Esophagus (tissue), 2 donors: ENCODE data around the gene EFHC2. TPM values are rescaled to one million over a fixed set of nuclear protein-coding genes. Genes with fewer than 3 reads are reported as not detected.

Experiments used
- H3K27ac ChIP-seq, 2 donors: one replicate each; pipeline ENCODE4 v1.5.1; 2013; ENCODE audit warnings: low read depth in 2 of 2, mild to moderate bottlenecking in 2 of 2, inconsistent platforms in 1 of 2, low read length in 1 of 2, moderate library complexity in 1 of 2
- H3K27me3 ChIP-seq, 2 donors: one replicate each; pipeline ENCODE4 v1.6.1; 2013; ENCODE audit warnings: low read length in 2 of 2, control low read depth in 1 of 2, mild to moderate bottlenecking in 1 of 2; ENCODE audit not compliant: insufficient read depth in 2 of 2, control insufficient read depth in 1 of 2
- H3K36me3 ChIP-seq, 2 donors: one replicate each; pipeline ENCODE4 v1.6.1; 2013; ENCODE audit warnings: low read length in 1 of 2; ENCODE audit not compliant: control insufficient read depth in 2 of 2, insufficient read depth in 2 of 2
- H3K4me1 ChIP-seq, 2 donors: one replicate each; pipeline ENCODE4 v1.6.1; 2013; ENCODE audit warnings: low read length in 1 of 2; ENCODE audit not compliant: control insufficient read depth in 2 of 2, insufficient read depth in 2 of 2
- H3K4me3 ChIP-seq, 2 donors: one replicate each; pipeline ENCODE4 v1.5.1; 2013; ENCODE audit warnings: low read length in 2 of 2, mild to moderate bottlenecking in 2 of 2, low read depth in 1 of 2, moderate library complexity in 1 of 2
- H3K9me3 ChIP-seq, 2 donors: one replicate each; pipeline ENCODE4 v1.6.1; 2013; ENCODE audit warnings: mild to moderate bottlenecking in 2 of 2, low read depth in 1 of 2, low read length in 1 of 2, moderate library complexity in 1 of 2; ENCODE audit not compliant: control insufficient read depth in 2 of 2, insufficient read depth in 1 of 2
- WGBS, 2 donors: extraction: QIAGEN DNeasy Blood & Tissue Kit; methylation state at CpG; one replicate each; pipeline ENCODE4 v1.1.7; 2013; 5-methylcytosine and 5-hydroxymethylcytosine counted together
- polyA plus RNA-seq, 2 donors: library from polyadenylated mRNA; stranded (reverse); fragments of 200-250 nt; gene quantifications; one replicate each; pipeline ENCODE4 v1.2.3, GENCODE V29; 2013
- donor health status: healthy with polysubstance abuse.
- donor health status: Bipolar disorder and iron deficiency.

The EFHC2 gene
- polyA plus RNA-seq, 2 donors = 1.0 to 1.1 TPM

GRCh38 chrX:44306356-44306755, 37.1 kb downstream of the EFHC2 start:
- Histone ChIP-seq H3K27me3 (peaks cover 0 to 4% of the 10 kb centered on the region in 2 donors), H3K36me3 (no peaks in the 10 kb centered on the region), H3K9me3 (no peaks in the 10 kb centered on the region), H3K4me1 (no peaks in the 10 kb centered on the region), H3K4me3 (no peak overlapping the region), H3K27ac (peak overlapping the region; percentile 59 to 80)
- 47 to 60% methylated on average over 5 of the region's 5 CpGs for WGBS, 2 donors

DNA sequence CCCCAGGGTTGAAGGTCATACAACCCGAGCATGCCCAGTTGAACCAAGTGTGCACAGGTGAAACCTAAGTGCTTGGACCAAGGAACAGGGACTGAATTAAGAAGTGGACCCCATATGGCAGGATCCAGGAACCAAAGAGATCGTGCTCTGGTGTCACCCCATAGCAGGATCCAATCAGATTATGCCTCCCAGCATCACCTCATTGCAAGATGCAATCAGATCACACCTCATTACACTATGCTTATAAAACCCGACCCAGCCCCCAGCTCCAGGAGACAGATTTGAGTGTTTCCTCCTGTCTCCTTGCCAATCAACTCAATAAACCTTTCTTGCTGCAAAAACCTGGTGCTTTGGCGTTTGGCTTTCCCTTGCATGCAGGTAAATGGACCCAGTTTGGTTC, 37.6 kb downstream of the EFHC2 start:
- Histone ChIP-seq H3K27me3 (peaks cover 0 to 4% of the 10 kb centered on the region in 2 donors), H3K27ac (peak overlapping the region; percentile 59 to 80), H3K9me3 (no peaks in the 10 kb centered on the region), H3K4me3 (no peak overlapping the region), H3K4me1 (no peaks in the 10 kb centered on the region), H3K36me3 (no peaks in the 10 kb centered on the region)
- 66 to 68% methylated on average over 4 of the region's 4 CpGs for WGBS, 2 donors

DNA sequence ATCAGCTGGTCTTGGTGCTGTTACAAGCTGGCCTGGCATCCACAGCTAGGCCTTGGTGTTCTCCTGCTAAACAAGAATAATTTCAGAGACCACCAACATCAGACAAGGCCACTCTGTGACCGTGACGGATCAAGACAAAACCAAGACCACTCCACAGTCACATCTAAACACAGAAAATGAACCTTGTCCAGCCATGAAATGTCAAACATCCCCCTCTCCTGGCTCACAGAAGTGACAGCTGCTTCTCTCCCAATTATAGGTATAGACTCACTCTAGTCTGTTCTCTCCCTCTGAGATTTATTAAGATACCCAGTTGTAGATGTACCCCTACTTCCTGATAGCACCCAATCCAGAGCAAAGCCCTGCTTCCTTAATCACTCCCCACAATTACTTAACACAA, 40.4 kb downstream of the EFHC2 start:
- Histone ChIP-seq H3K27me3 (peaks cover 0 to 4% of the 10 kb centered on the region in 2 donors), H3K36me3 (no peaks in the 10 kb centered on the region), H3K9me3 (no peaks in the 10 kb centered on the region), H3K27ac (no peak overlapping the region), H3K4me1 (no peaks in the 10 kb centered on the region), H3K4me3 (no peak overlapping the region)
- WGBS, 2 donors = 85 to 95% methylated on average over 2 of the region's 2 CpGs

DNA sequence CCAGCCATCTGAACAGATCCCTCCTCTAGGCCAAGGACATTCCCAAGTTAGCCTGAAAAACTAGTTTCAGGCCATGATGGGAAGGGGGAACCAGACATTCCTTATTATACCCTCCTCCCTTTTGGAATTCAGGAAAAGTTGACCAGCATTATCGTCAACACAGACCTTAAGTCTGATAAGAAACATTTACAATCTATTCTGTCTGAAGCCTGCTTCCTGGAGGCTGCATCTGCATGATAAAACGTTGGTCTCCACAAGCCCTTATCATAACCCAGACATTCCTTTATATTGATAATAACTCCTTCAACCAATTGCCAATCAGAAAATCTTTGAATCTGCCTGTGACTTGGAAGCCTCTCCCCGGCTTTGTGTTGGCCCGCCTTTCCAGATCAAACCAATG, 44.3 kb downstream of the EFHC2 start:
- H3K9me3 ChIP-seq = no peaks in the 10 kb centered on the region
- 72 to 81% methylated on average over 4 of the region's 4 CpGs for WGBS, 2 donors

DNA sequence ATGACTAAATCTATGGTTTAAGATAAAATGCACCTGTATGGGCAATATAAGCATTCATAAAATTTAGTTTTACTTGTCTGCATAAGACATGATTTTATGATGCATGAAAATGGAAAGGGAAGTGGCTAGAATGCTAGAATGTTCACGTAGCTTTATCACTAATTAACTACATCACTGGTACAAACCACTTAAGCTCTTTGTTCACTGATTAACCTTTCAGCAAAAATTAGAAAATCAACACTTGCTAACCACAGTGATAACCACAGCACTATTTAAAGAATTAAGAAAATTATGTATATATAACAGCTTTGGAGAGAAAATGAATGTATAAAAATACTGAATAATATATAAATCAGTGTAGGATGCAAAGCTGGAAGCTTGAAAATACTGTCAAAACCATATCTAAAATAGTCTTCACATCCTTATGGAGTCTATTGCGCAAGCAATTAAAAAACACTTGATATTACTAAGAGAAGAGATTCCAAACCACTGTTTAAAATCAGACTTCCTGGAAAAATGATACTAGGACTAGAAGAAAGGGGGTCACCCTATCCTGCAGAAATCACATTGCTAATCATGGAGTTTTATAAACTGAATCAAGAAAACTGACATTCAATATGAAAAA, 51.9 kb downstream of the EFHC2 start:
- H3K4me3 ChIP-seq = no peak overlapping the region
- no peaks in the 10 kb centered on the region for H3K27me3 ChIP-seq
- H3K36me3 ChIP-seq = no peaks in the 10 kb centered on the region
- WGBS, 2 donors = 80 to 93% methylated on average over 2 of the region's 2 CpGs
- no peaks in the 10 kb centered on the region for H3K4me1 ChIP-seq
- H3K27ac ChIP-seq = no peak overlapping the region
- no peaks in the 10 kb centered on the region for H3K9me3 ChIP-seq

More for the DNA sequence above, 44.3 kb downstream of the EFHC2 start:
- Histone ChIP-seq H3K4me3 (no peak overlapping the region), H3K27me3 (no peaks in the 10 kb centered on the region), H3K4me1 (no peaks in the 10 kb centered on the region), H3K36me3 (no peaks in the 10 kb centered on the region), H3K27ac (no peak overlapping the region)

DNA sequence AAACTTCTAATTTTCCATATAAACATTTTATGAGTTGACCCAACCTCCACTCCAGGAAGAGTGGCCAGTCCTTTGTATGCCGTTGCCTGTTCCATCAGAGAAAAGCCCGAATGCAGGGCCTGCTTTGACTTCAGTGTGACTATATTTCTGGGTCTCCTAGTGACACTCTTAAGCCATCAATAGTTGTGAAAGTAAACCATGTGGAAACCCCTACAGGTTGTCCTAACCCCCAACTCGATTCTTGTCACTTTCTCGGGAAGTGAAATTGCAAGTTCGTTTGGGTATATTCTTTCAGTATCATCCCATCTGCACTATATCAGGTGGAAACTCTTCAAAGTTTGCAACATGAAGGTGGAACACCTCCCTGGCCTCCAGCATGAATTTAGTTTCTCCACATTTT, 52.8 kb downstream of the EFHC2 start:
- Histone ChIP-seq H3K4me1 (no peaks in the 10 kb centered on the region), H3K9me3 (no peaks in the 10 kb centered on the region), H3K36me3 (no peaks in the 10 kb centered on the region), H3K4me3 (no peak overlapping the region), H3K27me3 (no peaks in the 10 kb centered on the region), H3K27ac (no peak overlapping the region)
- 86 to 91% methylated on average over 5 of the region's 5 CpGs for WGBS, 2 donors

DNA sequence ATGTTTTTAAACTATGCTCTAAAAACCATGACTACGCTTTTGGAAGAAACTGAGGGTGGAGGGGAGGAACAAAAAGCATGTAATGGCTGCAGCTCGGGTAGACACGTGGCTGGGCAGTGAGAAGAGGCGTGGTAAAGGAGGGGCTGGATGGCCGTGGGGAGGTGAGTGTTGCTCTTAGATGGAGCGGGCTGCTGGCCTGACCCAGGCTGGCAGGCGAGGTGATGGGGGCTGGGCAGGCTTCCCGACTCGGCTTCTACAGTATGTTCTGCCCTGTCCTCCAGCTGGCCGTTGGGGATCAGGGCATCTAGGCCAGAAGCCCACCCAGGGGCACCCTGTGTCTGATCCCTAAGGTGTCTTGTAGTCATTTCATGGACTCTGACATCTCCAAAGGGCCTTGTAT, 60.7 kb downstream of the EFHC2 start:
- Histone ChIP-seq H3K27me3 (no peaks in the 10 kb centered on the region), H3K4me3 (no peak overlapping the region), H3K4me1 (no peaks in the 10 kb centered on the region), H3K9me3 (no peaks in the 10 kb centered on the region), H3K36me3 (no peaks in the 10 kb centered on the region), H3K27ac (no peak overlapping the region)
- 77 to 89% methylated on average over 10 of the region's 10 CpGs for WGBS, 2 donors

DNA sequence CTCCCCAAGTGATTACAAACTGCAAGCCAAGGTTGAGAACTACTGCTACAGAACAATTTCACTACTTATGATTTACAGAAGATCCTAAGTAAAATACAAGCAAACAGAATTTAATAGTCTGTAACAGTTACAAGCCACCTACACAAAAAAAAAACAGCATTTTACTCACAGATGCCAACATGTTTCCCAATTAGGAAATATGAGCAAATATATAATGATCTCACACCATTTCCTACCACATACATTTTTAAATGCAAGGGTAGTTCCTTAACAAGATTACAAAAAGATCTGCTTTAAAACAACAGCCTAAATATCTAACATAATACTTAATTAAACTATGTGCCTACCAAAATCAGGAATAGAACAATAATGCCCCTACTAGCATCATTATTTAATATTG, 63.4 kb downstream of the EFHC2 start:
- H3K4me1 ChIP-seq = no peaks in the 10 kb centered on the region

DNA sequence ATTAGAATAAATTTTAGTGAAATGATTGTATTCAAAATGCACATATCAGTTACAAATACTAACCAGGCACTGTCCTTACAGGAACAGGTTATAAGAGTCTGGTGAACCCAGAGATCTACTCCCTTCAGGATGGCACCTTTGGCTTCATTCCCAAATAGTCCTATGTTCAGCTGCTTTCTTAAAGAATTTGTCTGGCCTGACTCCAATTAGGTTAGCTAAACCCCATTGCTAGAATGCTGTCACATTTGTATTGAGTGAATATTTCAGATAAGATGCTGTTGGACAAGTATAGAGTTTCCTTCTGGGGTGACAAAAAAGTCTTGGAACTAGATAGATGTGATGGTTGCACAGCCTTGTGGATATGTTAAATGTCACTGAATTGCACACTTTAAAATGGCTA, 69.4 kb downstream of the EFHC2 start:
- no peak overlapping the region for H3K27ac ChIP-seq
- no peaks in the 10 kb centered on the region for H3K9me3 ChIP-seq
- H3K4me3 ChIP-seq = no peak overlapping the region
- no peaks in the 10 kb centered on the region for H3K36me3 ChIP-seq
- no peaks in the 10 kb centered on the region for H3K4me1 ChIP-seq
- no peaks in the 10 kb centered on the region for H3K27me3 ChIP-seq

More for the DNA sequence above, 63.4 kb downstream of the EFHC2 start:
- Histone ChIP-seq H3K27me3 (no peaks in the 10 kb centered on the region), H3K9me3 (no peaks in the 10 kb centered on the region), H3K27ac (no peak overlapping the region), H3K36me3 (no peaks in the 10 kb centered on the region), H3K4me3 (no peak overlapping the region)

GRCh38 chrX:44267861-44268260, 75.6 kb downstream of the EFHC2 start:
- Histone ChIP-seq H3K4me1 (no peaks in the 10 kb centered on the region), H3K9me3 (no peaks in the 10 kb centered on the region), H3K27ac (no peak overlapping the region), H3K4me3 (no peak overlapping the region), H3K36me3 (no peaks in the 10 kb centered on the region), H3K27me3 (no peaks in the 10 kb centered on the region)
- WGBS, 2 donors = 52 to 66% methylated on average over 3 of the region's 3 CpGs
